H9 (cell line): Measurements from ENCODE around the gene ATP6V0B. TPM values are rescaled to one million over a fixed set of nuclear protein-coding genes. Genes with fewer than 3 reads are reported as not detected.

Experiments
- DNase-seq: peaks from one replicate; pipeline ENCODE4 v3.0.0-alpha.2; 2017
- H2AFZ ChIP-seq: one replicate; pipeline ENCODE4 v1.6.1; 2013; ENCODE audit warnings: mild to moderate bottlenecking, low read length, control low read depth, moderate library complexity
- H2AK5ac ChIP-seq: 2 replicates; pipeline ENCODE4 v1.6.1; 2013; ENCODE audit warnings: low read length, control low read depth, mixed read lengths; ENCODE audit not compliant: insufficient read length
- H2BK120ac ChIP-seq: one replicate; pipeline ENCODE4 v1.6.1; 2013; ENCODE audit warnings: low read depth, mild to moderate bottlenecking, low read length, control low read depth, inconsistent platforms; ENCODE audit not compliant: poor library complexity, severe bottlenecking
- H2BK12ac ChIP-seq: 2 replicates; pipeline ENCODE4 v1.6.1; 2013; ENCODE audit warnings: low read length, control low read depth, mixed read lengths, low read depth; ENCODE audit not compliant: insufficient read length
- H2BK15ac ChIP-seq: 2 replicates; pipeline ENCODE4 v1.6.1; 2013; ENCODE audit warnings: low read depth, low read length, control low read depth
- H2BK20ac ChIP-seq: one replicate; pipeline ENCODE4 v1.6.1; 2013; ENCODE audit warnings: low read depth, mild to moderate bottlenecking, low read length, control low read depth, inconsistent platforms; ENCODE audit not compliant: poor library complexity, severe bottlenecking
- H2BK5ac ChIP-seq: 2 replicates; pipeline ENCODE4 v1.6.1; 2013; ENCODE audit warnings: low read length, control low read depth, mixed read lengths; ENCODE audit not compliant: insufficient read length
- H3K14ac ChIP-seq: 2 replicates; pipeline ENCODE4 v1.6.1; 2013; ENCODE audit warnings: low read length, control low read depth; ENCODE audit not compliant: insufficient read depth
- H3K18ac ChIP-seq: 2 replicates; pipeline ENCODE4 v1.6.1; 2013; ENCODE audit warnings: low read depth, mild to moderate bottlenecking, mixed read lengths, low read length, control low read depth; ENCODE audit not compliant: insufficient read length
- H3K23ac ChIP-seq: 2 replicates; pipeline ENCODE4 v1.6.1; 2013; ENCODE audit warnings: low read length, control low read depth, mixed read lengths, low read depth; ENCODE audit not compliant: insufficient read length
- H3K23me2 ChIP-seq: 2 replicates; pipeline ENCODE4 v1.6.1; 2013; ENCODE audit warnings: low read depth, mild to moderate bottlenecking, mixed read lengths, low read length, control low read depth; ENCODE audit not compliant: insufficient read length, poor library complexity, severe bottlenecking
- H3K27ac ChIP-seq: 2 replicates; pipeline ENCODE4 v1.5.1; 2013; ENCODE audit warnings: low read length, control low read depth, mixed read lengths, low read depth; ENCODE audit not compliant: insufficient read length
- H3K27me3 ChIP-seq: 2 replicates; pipeline ENCODE4 v1.6.1; 2013; ENCODE audit warnings: low read length, control low read depth, inconsistent platforms; ENCODE audit not compliant: insufficient read depth
- H3K4ac ChIP-seq: 2 replicates; pipeline ENCODE4 v1.6.1; 2013; ENCODE audit warnings: low read depth, mild to moderate bottlenecking, control low read depth, inconsistent platforms, low read length, moderate library complexity
- H3K4me1 ChIP-seq: 2 replicates; pipeline ENCODE4 v1.6.1; 2013; ENCODE audit warnings: low read length, control low read depth, inconsistent platforms; ENCODE audit not compliant: insufficient read depth
- H3K4me2 ChIP-seq: 2 replicates; pipeline ENCODE4 v1.6.1; 2013; ENCODE audit warnings: low read length, control low read depth, mixed read lengths; ENCODE audit not compliant: insufficient read length, insufficient read depth
- H3K56ac ChIP-seq: 2 replicates; pipeline ENCODE4 v1.6.1; 2013; ENCODE audit warnings: low read depth, mild to moderate bottlenecking, mixed read lengths, low read length, control low read depth; ENCODE audit not compliant: insufficient read length
- H3K79me1 ChIP-seq: 2 replicates; pipeline ENCODE4 v1.6.1; 2013; ENCODE audit warnings: low read depth, mild to moderate bottlenecking, moderate library complexity, low read length, control low read depth, inconsistent platforms; ENCODE audit not compliant: insufficient read depth, poor library complexity, severe bottlenecking
- H3K79me2 ChIP-seq: 2 replicates; pipeline ENCODE4 v1.6.1; 2013; ENCODE audit warnings: low read length, control low read depth, inconsistent platforms; ENCODE audit not compliant: insufficient read depth
- H3K9ac ChIP-seq: 2 replicates; pipeline ENCODE4 v1.6.1; 2013; ENCODE audit warnings: low read length, control low read depth, mixed read lengths; ENCODE audit not compliant: insufficient read length; ENCODE audit errors: extremely low read depth
- H3K9me3 ChIP-seq: one replicate; pipeline ENCODE4 v1.6.1; 2013; ENCODE audit warnings: low read depth, low read length, inconsistent platforms; ENCODE audit not compliant: control insufficient read depth
- H3T11ph ChIP-seq: one replicate; pipeline ENCODE4 v1.6.1; 2013; ENCODE audit warnings: mild to moderate bottlenecking, low read length, control low read depth, inconsistent platforms
- H4K20me1 ChIP-seq: one replicate; pipeline ENCODE4 v1.6.1; 2013; ENCODE audit not compliant: control insufficient read depth, insufficient read length, insufficient read depth
- H4K5ac ChIP-seq: 2 replicates; pipeline ENCODE4 v1.6.1; 2013; ENCODE audit warnings: low read depth, mild to moderate bottlenecking, mixed read lengths, low read length, control low read depth; ENCODE audit not compliant: insufficient read length
- H4K8ac ChIP-seq: replicated peaks from 2 replicates; pipeline ENCODE4 v1.6.1; 2013; ENCODE audit warnings: low read length, control low read depth, mixed read lengths, low read depth; ENCODE audit not compliant: insufficient read length
- H4K91ac ChIP-seq: 2 replicates; pipeline ENCODE4 v1.6.1; 2013; ENCODE audit warnings: low read depth, mild to moderate bottlenecking, moderate library complexity, mixed read lengths, low read length, control low read depth; ENCODE audit not compliant: insufficient read length
- H3K27ac Mint-ChIP-seq, 3 experiments: 2 replicates in 2 of 3; 3 replicates in 1 of 3; pipeline ENCODE4 v1.8.0; 2020 to 2021; ENCODE audit warnings: mixed read lengths in 3 of 3, mild to moderate bottlenecking in 1 of 3, moderate library complexity in 1 of 3
- H3K27me3 Mint-ChIP-seq: 2 replicates; pipeline ENCODE4 v1.8.0; 2021; ENCODE audit warnings: low read depth, mild to moderate bottlenecking, moderate library complexity, mixed read lengths
- H3K36me3 Mint-ChIP-seq, 3 experiments: 2 replicates in 2 of 3; 3 replicates in 1 of 3; pipeline ENCODE4 v1.8.0; 2020 to 2021; ENCODE audit warnings: low read depth in 3 of 3, mixed read lengths in 3 of 3; ENCODE audit not compliant: insufficient read depth in 1 of 3
- H3K4me1 Mint-ChIP-seq, 2 experiments: 2 replicates each; pipeline ENCODE4 v1.8.0; 2020; ENCODE audit warnings: mixed read lengths in 2 of 2
- H3K4me3 Mint-ChIP-seq, 2 experiments: 2 replicates in 1 of 2; 3 replicates in 1 of 2; pipeline ENCODE4 v1.8.0; 2020 to 2021; ENCODE audit warnings: mild to moderate bottlenecking in 2 of 2, mixed read lengths in 2 of 2, moderate library complexity in 1 of 2
- H3K9me3 Mint-ChIP-seq, 2 experiments: 2 replicates in 1 of 2; 3 replicates in 1 of 2; pipeline ENCODE4 v1.8.0; 2020; ENCODE audit warnings: mild to moderate bottlenecking in 2 of 2, mixed read lengths in 2 of 2, moderate library complexity in 1 of 2
- CTCF ChIP-seq: fragments of 200-600 bp; sonication (generic); conservative IDR thresholded peaks from 3 replicates; pipeline ENCODE4 v1.8.0; 2021; ENCODE audit warnings: antibody characterized with exemption, mild to moderate bottlenecking
- WGBS: extraction: QIAGEN DNeasy Blood & Tissue Kit; methylation state at CpG from one replicate; pipeline ENCODE4 v1.1.7; 2013; ENCODE audit warnings: missing lambda C conversion rate, low lambda C conversion rate, mixed read lengths; ENCODE audit not compliant: insufficient read length; ENCODE audit errors: extremely low coverage; 5-methylcytosine and 5-hydroxymethylcytosine counted together
- total RNA-seq: library from RNA; stranded (reverse); gene quantifications from 2 replicates; pipeline ENCODE4 v1.2.1, GENCODE V29; 2021

Gene ATP6V0B
- total RNA-seq, 1 experiment from 2014 or later: 131 TPM

- H4K5ac ChIP-seq: no peak overlapping the region
- H3K14ac ChIP-seq: no peak overlapping the region
- no peaks in the 10 kb centered on the region for H4K20me1 ChIP-seq
- H2BK12ac ChIP-seq: no peak overlapping the region
- no peak overlapping the region for H2BK15ac ChIP-seq
- Mint-ChIP-seq H3K27ac (peak overlapping the region in 1 of 3 experiments; percentile 94; a peak in 1 of 7 replicates), H3K4me1 (peaks cover 16 to 24% of the 10 kb centered on the region in 2 experiments), H3K9me3 (no peaks in the 10 kb centered on the region), H3K36me3 (peaks cover 0 to 18% (median 3%) of the 10 kb centered on the region in 3 experiments; a peak in 5 of 7 replicates), H3K27me3 (no peaks in the 10 kb centered on the region), H3K4me3 (no peak overlapping the region)
- no peaks in the 10 kb centered on the region for H3K23me2 ChIP-seq
- H2BK20ac ChIP-seq: no peak overlapping the region
- no peak overlapping the region for H2BK120ac ChIP-seq
- H3K27ac ChIP-seq: no peak overlapping the region
- H3K18ac ChIP-seq: no peak overlapping the region
- no peak overlapping the region for H3K23ac ChIP-seq
- H3K9me3 ChIP-seq: no peaks in the 10 kb centered on the region
- H3K4ac ChIP-seq: no peak overlapping the region
- H3K4me1 ChIP-seq: no peaks in the 10 kb centered on the region
- no peak overlapping the region for H3T11ph ChIP-seq
- TF ChIP-seq CTCF: no peak
- no peak overlapping the region for H3K9ac ChIP-seq
- no peak overlapping the region for H3K4me2 ChIP-seq
- H2BK5ac ChIP-seq: no peak overlapping the region
- H3K56ac ChIP-seq: no peak overlapping the region
- H3K79me2 ChIP-seq: no peaks in the 10 kb centered on the region
- H4K8ac ChIP-seq: no peak overlapping the region
- H2AK5ac ChIP-seq: no peak overlapping the region
- H3K27me3 ChIP-seq: no peaks in the 10 kb centered on the region
- no peak for DNase-seq
- no peak overlapping the region for H4K91ac ChIP-seq
- no CpG with 5 or more reads among the region's 20 CpGs for WGBS
- H2AFZ ChIP-seq: no peak overlapping the region
- no peaks in the 10 kb centered on the region for H3K79me1 ChIP-seq
Observed at GRCh38 chr1:44016890-44017400, 42.2 kb downstream of the ATP6V0B start.
